Adrenal gland (tissue), 5 donors: Measurements from ENCODE around the gene MAPT.

Experiments
- CTCF ChIP-seq, 6 experiments: fragments of 450-650 bp in 4 of 6; fragments of 200-600 bp in 2 of 6; sonication (generic) in 1 of 6; IDR thresholded peaks; 1 replicate in 5 of 6; 2 replicates in 1 of 6; pipeline versions ENCODE4 v1.5.1 to v1.8.0; 2016 to 2021; ENCODE audit warnings: antibody characterized with exemption in 6 of 6, mild to moderate bottlenecking in 2 of 6, moderate library complexity in 1 of 6
- POLR2A ChIP-seq, 2 donors: fragments of 450-650 bp; IDR thresholded peaks; one replicate each; pipeline ENCODE4 v1.6.1; 2017; ENCODE audit warnings: antibody characterized with exemption in 2 of 2, mild to moderate bottlenecking in 2 of 2, moderate library complexity in 1 of 2
- donor health status: DM: no; HTN: no; CAD: no.

GRCh38 chr17:46003907-46004748 is 109.8 kb downstream of the MAPT start:
- TF ChIP-seq CTCF (IDR thresholded peaks at IDR 0.05) = no peak
- no peak for TF ChIP-seq POLR2A (IDR thresholded peaks at IDR 0.05)
